OCI-LY7 (cell line): ENCODE results near the gene CIC. TPM values are rescaled to one million over a fixed set of nuclear protein-coding genes. Genes with fewer than 3 reads are reported as not detected.

Experiments
- BruUV-seq: library from RNA; stranded (reverse); fragments of 400-500 nt; replicated peaks from 2 replicates; lab custom pipeline; 2021; lab: Mats Ljungman, UMichigan
- CTCF ChIA-PET: fragments of 300-600 bp; sonication (Branson Sonifier 250); formaldehyde crosslinking; loops from one replicate; lab custom pipeline; 2022; ENCODE audit warnings: antibody characterized with exemption; ENCODE audit not compliant: unreplicated experiment; lab: Charles Lee
- POLR2A ChIA-PET: fragments of 300-600 bp; sonication (Branson Sonifier 250); formaldehyde crosslinking; loops from one replicate; lab custom pipeline; 2022; ENCODE audit warnings: antibody characterized with exemption; lab: Charles Lee
- DNase-seq: peaks from one replicate; pipeline ENCODE4 v3.0.0-alpha.2; 2015; ENCODE audit warnings: low spot score
- H2AFZ ChIP-seq: fragments of 200-600 bp; sonication (generic), shearing (Covaris generic); 2 replicates; pipeline ENCODE4 v1.6.1; 2014; ENCODE audit warnings: mild to moderate bottlenecking, antibody characterized with exemption, low read length, moderate library complexity
- H3K27ac ChIP-seq: fragments of 200-600 bp; sonication (generic); 2 replicates; pipeline ENCODE4 v1.5.1; 2014; ENCODE audit warnings: mixed run types, low read depth, mild to moderate bottlenecking, moderate library complexity, low read length, inconsistent platforms; ENCODE audit not compliant: poor library complexity, severe bottlenecking
- H3K36me3 ChIP-seq: fragments of 200-600 bp; sonication (generic); 2 replicates; pipeline ENCODE4 v1.6.1; 2014; ENCODE audit warnings: mild to moderate bottlenecking, antibody characterized with exemption, low read length, moderate library complexity, mixed read lengths; ENCODE audit not compliant: insufficient read depth
- H3K4me1 ChIP-seq: fragments of 200-600 bp; sonication (generic); 2 replicates; pipeline ENCODE4 v1.5.1; 2014; ENCODE audit warnings: mild to moderate bottlenecking, low read length; ENCODE audit not compliant: insufficient read depth, poor library complexity, severe bottlenecking
- H3K4me2 ChIP-seq: fragments of 200-600 bp; sonication (generic); 2 replicates; pipeline ENCODE4 v1.6.1; 2014; ENCODE audit warnings: mild to moderate bottlenecking, low read length
- H3K4me3 ChIP-seq: fragments of 200-600 bp; sonication (generic); 2 replicates; pipeline ENCODE4 v1.5.1; 2014; ENCODE audit warnings: mild to moderate bottlenecking, low read depth, low read length; ENCODE audit not compliant: poor library complexity, severe bottlenecking
- H3K79me2 ChIP-seq: fragments of 200-600 bp; sonication (generic); 2 replicates; pipeline ENCODE4 v1.6.1; 2016; ENCODE audit warnings: low read depth, mild to moderate bottlenecking, low read length, moderate library complexity, mixed read lengths; ENCODE audit not compliant: insufficient read depth
- H3K9me2 ChIP-seq: fragments of 200-600 bp; sonication (generic); 2 replicates; pipeline ENCODE4 v1.6.1; 2016; ENCODE audit warnings: mild to moderate bottlenecking, low read length, mixed read lengths; ENCODE audit not compliant: insufficient read depth
- H3K9me3 ChIP-seq: fragments of 200-600 bp; sonication (generic); 2 replicates; pipeline ENCODE4 v1.6.1; 2014; ENCODE audit warnings: mild to moderate bottlenecking, mixed run types, low read length, mixed read lengths
- H4K20me1 ChIP-seq: fragments of 200-600 bp; sonication (generic); 2 replicates; pipeline ENCODE4 v1.6.1; 2014; ENCODE audit warnings: mild to moderate bottlenecking, antibody characterized with exemption, low read length, moderate library complexity, mixed read lengths; ENCODE audit not compliant: insufficient read depth
- CTCF ChIP-seq: fragments of 200-600 bp; sonication (generic); conservative IDR thresholded peaks from 2 replicates; pipeline ENCODE4 v1.5.1; 2014; ENCODE audit warnings: mild to moderate bottlenecking, antibody characterized with exemption, low read length, moderate library complexity, mixed read lengths
- EZH2phosphoT487 ChIP-seq: fragments of 200-600 bp; sonication (generic); IDR thresholded peaks from 2 replicates; pipeline ENCODE4 v1.6.1; 2018; ENCODE audit warnings: low read depth, borderline replicate concordance, mild to moderate bottlenecking, mixed run types, antibody characterized with exemption, low read length, moderate library complexity, mixed read lengths
- intact Hi-C: fragments of 100-400 bp; cut with micrococcal nuclease; formaldehyde crosslinking; loops from one replicate; pipeline ENCODE4 v1.10.0; 2022; ENCODE audit not compliant: unreplicated experiment
- total RNA-seq, 2 experiments: library from RNA; depleted of rRNA in 1 of 2; stranded (reverse); fragments of >200 nt in 1 of 2; shearing (Covaris generic) in 1 of 2; gene quantifications; 2 replicates each; pipeline ENCODE4 v1.2.3, GENCODE V29; 2014 to 2022

Gene CIC
- total RNA-seq, 2 experiments from 2014 or later = 26.8 to 48.2 TPM

- peaks cover 17% of the 10 kb centered on the region for H3K79me2 ChIP-seq
- no peak overlapping the region for H3K4me3 ChIP-seq
- intact Hi-C loops = loop anchor here (10.0 kb wide), 1 partner anchor 423 kb away; the partner anchor contains the start of gene RPS19
- H3K4me1 ChIP-seq = peaks cover 28% of the 10 kb centered on the region
- H3K36me3 ChIP-seq = peaks cover 62% of the 10 kb centered on the region
- no peak for DNase-seq
- H3K9me3 ChIP-seq = no peaks in the 10 kb centered on the region
- no peak overlapping the region for H3K4me2 ChIP-seq
- no peaks in the 10 kb centered on the region for H3K9me2 ChIP-seq
- no peak overlapping the region for H2AFZ ChIP-seq
- peaks cover 10% of the 10 kb centered on the region; the same call in 1 of the 2 replicates for H4K20me1 ChIP-seq
- TF ChIP-seq EZH2phosphoT487 (no peak), CTCF (no peak)
- POLR2A ChIA-PET = no interaction called here
- no peak overlapping the region for H3K27ac ChIP-seq
- BruUV-seq = no TSS peak
- CTCF ChIA-PET = no interaction called here
Measured at GRCh38 chr19:42287827-42288107, 18.7 kb downstream of the CIC start.

- no peak overlapping the region for H3K4me2 ChIP-seq
- DNase-seq = no peak
- no TSS peak for BruUV-seq
- ChIA-PET POLR2A (no interaction called here), CTCF (no interaction called here)
- peaks cover 68% of the 10 kb centered on the region for H3K36me3 ChIP-seq
- peaks cover 17% of the 10 kb centered on the region for H3K79me2 ChIP-seq
- no peak for TF ChIP-seq CTCF
- TF ChIP-seq EZH2phosphoT487 = no peak
- H3K4me1 ChIP-seq = peaks cover 22% of the 10 kb centered on the region
- no peak overlapping the region for H2AFZ ChIP-seq
- H3K9me2 ChIP-seq = no peaks in the 10 kb centered on the region
- peaks cover 10% of the 10 kb centered on the region; the same call in 1 of the 2 replicates for H4K20me1 ChIP-seq
- no peak overlapping the region for H3K27ac ChIP-seq
- H3K4me3 ChIP-seq = no peak overlapping the region
- H3K9me3 ChIP-seq = no peaks in the 10 kb centered on the region
- intact Hi-C loops = loop anchor here (10.0 kb wide), 1 partner anchor 424 kb away; the partner anchor contains the start of gene RPS19
Measured at GRCh38 chr19:42288387-42288786, 19.3 kb downstream of the CIC start.

- Histone ChIP-seq H3K4me1 (peaks cover 21% of the 10 kb centered on the region), H4K20me1 (peaks cover 10% of the 10 kb centered on the region; the same call in 1 of the 2 replicates), H3K9me2 (no peaks in the 10 kb centered on the region), H3K79me2 (peaks cover 17% of the 10 kb centered on the region), H3K36me3 (peaks cover 74% of the 10 kb centered on the region), H3K27ac (no peak overlapping the region), H3K4me3 (no peak overlapping the region), H2AFZ (no peak overlapping the region), H3K4me2 (no peak overlapping the region), H3K9me3 (no peaks in the 10 kb centered on the region)
- ChIA-PET CTCF (no interaction called here), POLR2A (no interaction called here)
- no peak for TF ChIP-seq CTCF
- TF ChIP-seq EZH2phosphoT487 = no peak
- BruUV-seq = no TSS peak
- intact Hi-C loops = loop anchor here (10.0 kb wide), 1 partner anchor 424 kb away; the partner anchor contains the start of gene RPS19
- DNase-seq = no peak
Measured at GRCh38 chr19:42288881-42289555, 20.0 kb downstream of the CIC start.
